Natural killer cell (primary cell): ENCODE data around the gene HES2. TPM values are rescaled to one million over a fixed set of nuclear protein-coding genes. Genes with fewer than 3 reads are reported as not detected.

ENCODE experiments used
- ATAC-seq, 3 donors: fragments of 150-1000 bp in 2 of 3; fragments of 200-7000 bp in 1 of 3; cut with Tn5 transposase; 1 replicate in 1 of 3; 2 replicates in 2 of 3; pipeline ENCODE4 v1.10.0; 2021; ENCODE audit warnings: mild to moderate bottlenecking in 2 of 3, moderate library complexity in 2 of 3
- DNase-seq, 2 donors: peaks; one replicate each; pipeline versions ENCODE4 v3.0.0 to v3.0.0-alpha.2; 2013 to 2021; ENCODE audit warnings: mixed read lengths in 1 of 2
- H3K27ac ChIP-seq: one replicate; pipeline ENCODE4 v1.5.1; 2013; ENCODE audit warnings: mild to moderate bottlenecking, low read length
- H3K27me3 ChIP-seq: one replicate; pipeline ENCODE4 v1.6.1; 2013; ENCODE audit warnings: low read length; ENCODE audit not compliant: control insufficient read depth, insufficient read depth
- H3K36me3 ChIP-seq: one replicate; pipeline ENCODE4 v1.6.1; 2013; ENCODE audit warnings: low read length; ENCODE audit not compliant: control insufficient read depth, insufficient read depth
- H3K4me1 ChIP-seq: one replicate; pipeline ENCODE4 v1.6.1; 2013; ENCODE audit warnings: low read length; ENCODE audit not compliant: control insufficient read depth, insufficient read depth
- H3K4me3 ChIP-seq: one replicate; pipeline ENCODE4 v1.5.1; 2013; ENCODE audit warnings: low read length
- H3K9me3 ChIP-seq: one replicate; pipeline ENCODE4 v1.6.1; 2013; ENCODE audit warnings: low read length; ENCODE audit not compliant: control insufficient read depth, insufficient read depth
- H3K27ac Mint-ChIP-seq, 2 donors: one replicate each; pipeline ENCODE4 v1.8.0; 2022; ENCODE audit warnings: mild to moderate bottlenecking in 2 of 2, mixed read lengths in 2 of 2, moderate library complexity in 1 of 2
- H3K27me3 Mint-ChIP-seq, 2 donors: one replicate each; pipeline ENCODE4 v1.8.0; 2022; ENCODE audit warnings: low read depth in 2 of 2, mixed read lengths in 2 of 2
- H3K36me3 Mint-ChIP-seq: one replicate; pipeline ENCODE4 v1.8.0; 2022; ENCODE audit warnings: mixed read lengths
- H3K4me1 Mint-ChIP-seq, 2 donors: one replicate each; pipeline ENCODE4 v1.8.0; 2022; ENCODE audit warnings: mixed read lengths in 2 of 2
- H3K4me3 Mint-ChIP-seq: one replicate; pipeline ENCODE4 v1.8.0; 2022; ENCODE audit warnings: mild to moderate bottlenecking, moderate library complexity, mixed read lengths
- H3K9me3 Mint-ChIP-seq, 2 donors: one replicate each; pipeline ENCODE4 v1.8.0; 2022; ENCODE audit warnings: mixed read lengths in 2 of 2
- WGBS: methylation state at CpG from one replicate; pipeline ENCODE4 v1.1.7; 2013; ENCODE audit warnings: missing lambda C conversion rate; ENCODE audit not compliant: insufficient coverage; 5-methylcytosine and 5-hydroxymethylcytosine counted together
- intact Hi-C: fragments of 100-400 bp; cut with micrococcal nuclease; formaldehyde crosslinking; loops from one replicate; pipeline ENCODE4 v1.14.2; 2022
- total RNA-seq, 4 donors: library from RNA; stranded (reverse); fragments of 120-200 nt in 1 of 4; gene quantifications; one replicate each; pipeline versions ENCODE4 v1.2.3 to v1.2.4, GENCODE V29; 2013 to 2022
- TF ChIP-seq, protein P1 (sequence below): fragments of 200-600 bp; IDR thresholded peaks from one replicate; pipeline ENCODE4 v1.8.0; 2022; ENCODE audit warnings: antibody characterized with exemption

HES2 gene
- total RNA-seq, 3 donors from 2014 or later (not counting 1 experiment from before 2014, with no cell fraction given), result not detected

DNA sequence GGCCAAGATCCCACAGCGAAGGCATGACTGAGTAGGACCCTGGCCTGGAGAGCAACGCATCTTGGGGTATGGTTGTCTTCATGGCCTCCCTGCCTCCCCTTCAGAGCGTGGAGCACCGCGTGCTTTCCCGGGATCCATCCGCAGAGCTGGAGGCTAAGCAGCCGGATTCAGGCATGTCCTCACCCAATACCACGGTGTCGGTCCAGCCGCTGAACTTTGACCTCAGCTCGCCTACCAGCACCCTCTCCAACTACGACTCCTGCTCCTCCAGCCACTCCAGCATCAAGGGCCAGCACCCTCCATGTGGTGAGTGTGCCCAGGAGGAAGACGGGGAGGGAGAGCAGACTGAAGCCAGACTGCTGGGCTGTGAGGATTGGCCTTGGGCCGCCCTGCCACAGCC is 24.7 kb upstream of the HES2 start:
- Histone ChIP-seq H3K4me3 (no peak overlapping the region), H3K4me1 (peaks cover 33% of the 10 kb centered on the region)
- H3K4me3 Mint-ChIP-seq, result no peak overlapping the region

DNA sequence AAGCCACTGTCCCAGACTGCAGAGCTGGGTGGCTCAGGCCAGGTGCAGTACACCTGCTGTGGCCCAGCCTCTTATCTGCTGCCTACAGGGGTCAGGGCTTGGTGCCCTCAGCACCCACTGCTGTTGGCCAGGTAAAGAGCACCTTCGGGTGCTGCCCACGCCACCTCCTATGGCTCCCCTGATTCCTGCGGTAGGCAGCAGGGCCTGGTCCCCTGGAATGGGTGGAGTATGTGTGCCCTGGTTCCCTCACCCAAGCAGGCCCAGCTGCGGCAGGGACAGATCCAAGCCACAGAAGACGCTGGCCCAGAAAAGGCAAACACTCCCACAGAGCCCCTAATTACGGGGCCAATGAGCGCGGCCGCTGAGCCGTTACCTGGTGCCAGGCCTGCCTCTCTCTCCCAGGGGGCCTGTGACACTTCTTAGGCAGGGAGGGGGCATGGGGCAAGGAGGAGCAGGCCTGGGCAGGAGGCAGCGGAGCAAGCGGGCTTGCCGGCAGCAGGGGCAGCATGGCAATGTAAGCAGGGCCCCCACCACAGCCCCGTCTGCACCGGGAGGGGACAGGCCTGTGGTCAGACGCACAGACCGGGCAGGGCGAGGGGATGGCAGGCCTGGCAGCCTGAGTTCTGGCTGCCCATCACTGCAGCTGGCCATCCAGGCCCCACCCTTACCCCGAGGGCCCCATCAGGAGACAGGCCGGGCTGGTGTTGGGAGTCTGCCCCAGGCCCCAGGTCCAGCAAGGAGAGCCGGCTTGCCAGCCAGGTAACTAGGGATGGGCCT is 23.8 kb upstream of the HES2 start:
- H3K9me3 Mint-ChIP-seq, result no peaks in the 10 kb centered on the region
- ATAC-seq (no peak), DNase-seq (no peak)
- Histone ChIP-seq H3K27ac (no peak overlapping the region), H3K36me3 (no peaks in the 10 kb centered on the region), H3K4me3 (no peak overlapping the region), H3K27me3 (peaks cover 22% of the 10 kb centered on the region), H3K4me1 (peaks cover 29% of the 10 kb centered on the region), H3K9me3 (no peaks in the 10 kb centered on the region)
- H3K27ac Mint-ChIP-seq, result no peak overlapping the region
- TF ChIP-seq, protein P1, sequence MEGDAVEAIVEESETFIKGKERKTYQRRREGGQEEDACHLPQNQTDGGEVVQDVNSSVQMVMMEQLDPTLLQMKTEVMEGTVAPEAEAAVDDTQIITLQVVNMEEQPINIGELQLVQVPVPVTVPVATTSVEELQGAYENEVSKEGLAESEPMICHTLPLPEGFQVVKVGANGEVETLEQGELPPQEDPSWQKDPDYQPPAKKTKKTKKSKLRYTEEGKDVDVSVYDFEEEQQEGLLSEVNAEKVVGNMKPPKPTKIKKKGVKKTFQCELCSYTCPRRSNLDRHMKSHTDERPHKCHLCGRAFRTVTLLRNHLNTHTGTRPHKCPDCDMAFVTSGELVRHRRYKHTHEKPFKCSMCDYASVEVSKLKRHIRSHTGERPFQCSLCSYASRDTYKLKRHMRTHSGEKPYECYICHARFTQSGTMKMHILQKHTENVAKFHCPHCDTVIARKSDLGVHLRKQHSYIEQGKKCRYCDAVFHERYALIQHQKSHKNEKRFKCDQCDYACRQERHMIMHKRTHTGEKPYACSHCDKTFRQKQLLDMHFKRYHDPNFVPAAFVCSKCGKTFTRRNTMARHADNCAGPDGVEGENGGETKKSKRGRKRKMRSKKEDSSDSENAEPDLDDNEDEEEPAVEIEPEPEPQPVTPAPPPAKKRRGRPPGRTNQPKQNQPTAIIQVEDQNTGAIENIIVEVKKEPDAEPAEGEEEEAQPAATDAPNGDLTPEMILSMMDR, result no peak
- H3K4me1 Mint-ChIP-seq, result peaks cover 0 to 10% of the 10 kb centered on the region in 2 donors
- intact Hi-C loops, result no loop called here
- no peak overlapping the region for H3K4me3 Mint-ChIP-seq
- WGBS, result 89% methylated on average over 21 of the region's 21 CpGs
- no peaks in the 10 kb centered on the region for H3K36me3 Mint-ChIP-seq
- peaks cover 21 to 30% of the 10 kb centered on the region in 2 donors for H3K27me3 Mint-ChIP-seq

More for the DNA sequence above, 24.7 kb upstream of the HES2 start:
- Mint-ChIP-seq H3K36me3 (no peaks in the 10 kb centered on the region), H3K27ac (no peak overlapping the region), H3K9me3 (no peaks in the 10 kb centered on the region), H3K27me3 (peaks cover 17 to 31% of the 10 kb centered on the region in 2 donors), H3K4me1 (peaks cover 0 to 12% of the 10 kb centered on the region in 2 donors)
- DNase-seq (no peak), ATAC-seq (no peak)
- Histone ChIP-seq H3K27me3 (peaks cover 24% of the 10 kb centered on the region), H3K36me3 (no peaks in the 10 kb centered on the region), H3K9me3 (no peaks in the 10 kb centered on the region), H3K27ac (no peak overlapping the region)
- TF ChIP-seq, protein P1, result no peak
- 93% methylated on average over 15 of the region's 15 CpGs for WGBS
- intact Hi-C loops, result no loop called here

DNA sequence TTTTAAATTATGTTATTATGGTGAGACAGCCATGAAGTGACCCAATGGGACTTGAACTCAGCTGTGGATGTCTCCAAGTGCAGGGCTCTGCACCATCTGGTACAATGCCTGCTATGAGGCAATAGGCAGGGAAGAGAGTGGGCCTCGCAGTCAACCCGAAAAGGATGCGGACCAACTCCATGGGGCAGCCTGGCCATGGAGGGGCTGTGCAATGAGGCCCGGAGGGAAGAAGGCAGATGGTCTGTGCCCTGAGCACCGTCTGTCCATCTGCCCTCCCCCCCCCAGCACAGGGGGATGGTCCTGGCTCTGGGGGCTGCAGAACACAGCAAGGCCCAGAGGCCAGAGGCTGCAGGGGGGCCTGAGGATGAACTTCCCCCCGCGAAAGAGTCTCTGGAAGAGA is 21.9 kb upstream of the HES2 start:
- H3K9me3 ChIP-seq, result no peaks in the 10 kb centered on the region
- TF ChIP-seq, protein P1, result no peak
- peaks cover 12% of the 10 kb centered on the region for H3K27me3 ChIP-seq
- H3K36me3 Mint-ChIP-seq, result no peaks in the 10 kb centered on the region
- H3K4me3 Mint-ChIP-seq, result no peak overlapping the region
- peaks cover 11% of the 10 kb centered on the region for H3K4me1 ChIP-seq
- no peak overlapping the region for H3K27ac Mint-ChIP-seq
- no peaks in the 10 kb centered on the region for H3K36me3 ChIP-seq
- intact Hi-C loops, result no loop called here
- no peaks in the 10 kb centered on the region for H3K9me3 Mint-ChIP-seq
- H3K27me3 Mint-ChIP-seq, result peaks cover 27 to 37% of the 10 kb centered on the region in 2 donors
- no peak for DNase-seq
- ATAC-seq, result no peak
- peaks cover 5 to 19% of the 10 kb centered on the region in 2 donors for H3K4me1 Mint-ChIP-seq
- no peak overlapping the region for H3K4me3 ChIP-seq
- WGBS, result 85% methylated on average over 7 of the region's 7 CpGs
- H3K27ac ChIP-seq, result no peak overlapping the region
